Spleen (tissue), 11 donors: ENCODE measurements around the gene SLC27A2. TPM values are rescaled to one million over a fixed set of nuclear protein-coding genes. Genes with fewer than 3 reads are reported as not detected.

Source experiments
- DNase-seq: peaks from one replicate; pipeline ENCODE4 v3.0.0-alpha.2; 2020
- H3K27ac ChIP-seq, 8 donors: fragments of 200-600 bp; sonication (generic) in 7 of 8; 1 replicate in 4 of 8; 2 replicates in 4 of 8; pipeline versions ENCODE4 v1.5.0 to v1.8.0; 2016 to 2021; ENCODE audit warnings: inconsistent platforms in 4 of 8, mild to moderate bottlenecking in 4 of 8, moderate library complexity in 1 of 8
- H3K27me3 ChIP-seq, 7 donors: fragments of 200-600 bp; sonication (generic) in 6 of 7; replicated peaks in 1 of 7; 1 replicate in 4 of 7; 2 replicates in 3 of 7; pipeline versions ENCODE4 v1.5.0 to v1.8.0; 2016 to 2021; ENCODE audit warnings: inconsistent platforms in 3 of 7, mild to moderate bottlenecking in 1 of 7
- H3K36me3 ChIP-seq, 6 donors: fragments of 200-600 bp; sonication (generic) in 5 of 6; 1 replicate in 4 of 6; 2 replicates in 2 of 6; pipeline versions ENCODE4 v1.5.0 to v1.8.0; 2016 to 2021; ENCODE audit warnings: inconsistent platforms in 2 of 6
- H3K4me1 ChIP-seq, 6 donors: fragments of 200-600 bp; sonication (generic) in 5 of 6; 1 replicate in 3 of 6; 2 replicates in 3 of 6; pipeline versions ENCODE4 v1.5.0 to v1.8.0; 2016 to 2021; ENCODE audit warnings: inconsistent platforms in 3 of 6
- H3K4me3 ChIP-seq, 8 donors: fragments of 200-600 bp; sonication (generic) in 7 of 8; 1 replicate in 4 of 8; 2 replicates in 4 of 8; pipeline versions ENCODE4 v1.5.0 to v1.8.0; 2016 to 2021; ENCODE audit warnings: inconsistent platforms in 4 of 8, mild to moderate bottlenecking in 4 of 8, moderate library complexity in 2 of 8
- H3K9me3 ChIP-seq, 8 donors: fragments of 200-600 bp; sonication (generic) in 7 of 8; 1 replicate in 4 of 8; 2 replicates in 4 of 8; pipeline versions ENCODE4 v1.5.0 to v1.8.0; 2016 to 2021; ENCODE audit warnings: inconsistent platforms in 4 of 8
- POLR2A ChIP-seq, 3 donors: fragments of 450-650 bp; IDR thresholded peaks; one replicate each; pipeline ENCODE4 v1.5.1; 2017; ENCODE audit warnings: antibody characterized with exemption in 3 of 3, mild to moderate bottlenecking in 1 of 3
- POLR2AphosphoS5 ChIP-seq, 3 donors: sonication (generic); formaldehyde crosslinking; IDR thresholded peaks; one replicate each; pipeline ENCODE4 v1.5.1; 2017; ENCODE audit warnings: antibody characterized with exemption in 3 of 3
- WGBS, 5 donors: extraction: QIAGEN DNeasy Blood & Tissue Kit in 3 of 5; methylation state at CpG; one replicate each; pipeline versions ENCODE4 v1.1.5 to v1.1.7; 2013 to 2018; 5-methylcytosine and 5-hydroxymethylcytosine counted together
- intact Hi-C: fragments of 100-400 bp; cut with DNase I; formaldehyde crosslinking; loops from one replicate; pipeline ENCODE4 v1.15.0; 2023; ENCODE audit warnings: low total_unique reads
- polyA plus RNA-seq, 3 donors: library from polyadenylated mRNA; stranded (reverse); fragments of 200-250 nt; gene quantifications; one replicate each; pipeline ENCODE4 v1.2.1, GENCODE V29; 2013
- total RNA-seq, 7 donors: library from RNA; depleted of rRNA in 3 of 7; stranded (reverse); fragments of >200 nt in 3 of 7; fragmentation: NEBNext Ultra II Directional in 4 of 7; extraction: Animal tissue kit (Norgen Biotek cat#: 25700) in 4 of 7; gene quantifications; one replicate each; pipeline versions ENCODE4 v1.1.0 to v1.2.1, GENCODE V29; 2016 to 2021
- TF ChIP-seq, protein P1 (sequence below), 11 experiments: fragments of 200-600 bp in 7 of 11; fragments of 450-650 bp in 4 of 11; sonication (generic) in 4 of 11; IDR thresholded peaks in 8 of 11; conservative IDR thresholded peaks in 3 of 11; 1 replicate in 7 of 11; 2 replicates in 4 of 11; pipeline versions ENCODE4 v1.4.0 to v1.8.0; 2016 to 2021; ENCODE audit warnings: antibody characterized with exemption in 11 of 11, inconsistent platforms in 4 of 11, mild to moderate bottlenecking in 1 of 11
- donor health status: healthy with polysubstance abuse.
- donor health status: DM: no; HTN: no; CAD: no; lungs with moderate emphysema.
- donor health status: DM: no; HTN: no; CAD: no.
- donor health status: Bipolar disorder and iron deficiency.
- donor health status: healthy.
- donor health status: DM: no; HTN: no; CAD: no.
- donor health status: DM: yes; HTN: yes; CAD: no.

Gene SLC27A2
- total and polyA plus RNA-seq, 10 donors: 0.15 to 1.3 (median 0.39) TPM; not detected in 1

DNA sequence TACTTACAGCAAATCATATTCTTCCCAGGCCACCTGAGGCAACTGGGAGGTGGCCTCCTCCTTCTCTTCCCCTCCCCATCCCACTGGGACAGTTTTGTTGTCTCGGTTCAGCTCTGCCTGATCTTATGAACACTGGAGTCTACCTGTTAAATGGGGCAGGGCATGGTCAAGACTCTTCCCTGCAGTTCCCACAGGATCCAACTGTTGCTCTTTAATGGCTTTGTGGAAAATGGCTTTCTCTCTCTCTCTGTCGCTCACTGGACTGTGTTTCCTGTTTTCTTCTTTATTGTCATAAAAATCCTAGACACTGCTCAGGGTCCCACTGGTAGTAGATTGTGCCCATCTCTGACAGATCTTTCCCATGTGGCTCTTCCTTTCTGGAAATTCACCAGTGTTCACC lies 40.2 kb downstream of the SLC27A2 start:
- H3K36me3 ChIP-seq: peaks cover 0 to 10% (median 0%) of the 10 kb centered on the region in 6 donors
- no peaks in the 10 kb centered on the region for H3K4me1 ChIP-seq
- intact Hi-C loops: no loop called here
- no peak overlapping the region for H3K27ac ChIP-seq
- TF ChIP-seq, protein P1, sequence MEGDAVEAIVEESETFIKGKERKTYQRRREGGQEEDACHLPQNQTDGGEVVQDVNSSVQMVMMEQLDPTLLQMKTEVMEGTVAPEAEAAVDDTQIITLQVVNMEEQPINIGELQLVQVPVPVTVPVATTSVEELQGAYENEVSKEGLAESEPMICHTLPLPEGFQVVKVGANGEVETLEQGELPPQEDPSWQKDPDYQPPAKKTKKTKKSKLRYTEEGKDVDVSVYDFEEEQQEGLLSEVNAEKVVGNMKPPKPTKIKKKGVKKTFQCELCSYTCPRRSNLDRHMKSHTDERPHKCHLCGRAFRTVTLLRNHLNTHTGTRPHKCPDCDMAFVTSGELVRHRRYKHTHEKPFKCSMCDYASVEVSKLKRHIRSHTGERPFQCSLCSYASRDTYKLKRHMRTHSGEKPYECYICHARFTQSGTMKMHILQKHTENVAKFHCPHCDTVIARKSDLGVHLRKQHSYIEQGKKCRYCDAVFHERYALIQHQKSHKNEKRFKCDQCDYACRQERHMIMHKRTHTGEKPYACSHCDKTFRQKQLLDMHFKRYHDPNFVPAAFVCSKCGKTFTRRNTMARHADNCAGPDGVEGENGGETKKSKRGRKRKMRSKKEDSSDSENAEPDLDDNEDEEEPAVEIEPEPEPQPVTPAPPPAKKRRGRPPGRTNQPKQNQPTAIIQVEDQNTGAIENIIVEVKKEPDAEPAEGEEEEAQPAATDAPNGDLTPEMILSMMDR (IDR thresholded peaks at IDR 0.05 in 8 of 11, conservative IDR thresholded peaks at IDR 0.05 in 3 of 11): no peak
- TF ChIP-seq POLR2A (IDR thresholded peaks at IDR 0.05) (no peak), POLR2AphosphoS5 (IDR thresholded peaks at IDR 0.05) (no peak)
- no peaks in the 10 kb centered on the region for H3K9me3 ChIP-seq
- 70 to 96% (median 78%) methylated on average over 2 of the region's 2 CpGs for WGBS, 5 donors
- H3K27me3 ChIP-seq: no peaks in the 10 kb centered on the region
- H3K4me3 ChIP-seq: no peak overlapping the region
- no peak for DNase-seq

DNA sequence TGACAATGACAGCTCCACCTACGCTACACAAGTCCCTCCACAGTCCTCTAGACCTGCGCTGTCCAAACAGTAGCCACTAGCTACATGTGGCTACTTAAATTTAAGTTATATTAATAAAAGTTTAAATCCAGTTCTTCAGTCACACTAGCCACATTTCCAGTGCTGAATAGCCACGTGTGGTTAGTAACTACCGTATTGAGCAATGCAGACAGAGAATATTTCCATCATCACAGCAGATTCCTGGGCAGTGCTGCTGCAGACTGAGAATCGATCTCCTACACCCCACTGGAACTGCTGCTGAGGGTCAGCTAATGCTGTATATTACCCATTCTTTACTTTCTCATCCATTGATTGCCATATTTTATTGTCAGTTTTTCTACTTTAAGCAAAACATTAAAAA lies 42.6 kb downstream of the SLC27A2 start:
- 77 to 88% (median 79%) methylated on average over 5 of the region's 5 CpGs for WGBS, 5 donors
- Histone ChIP-seq H3K9me3 (no peaks in the 10 kb centered on the region), H3K27me3 (no peaks in the 10 kb centered on the region), H3K4me1 (no peaks in the 10 kb centered on the region), H3K36me3 (peaks cover 0 to 19% (median 0%) of the 10 kb centered on the region in 6 donors), H3K4me3 (no peak overlapping the region), H3K27ac (no peak overlapping the region)
- intact Hi-C loops: no loop called here
- DNase-seq: no peak
- TF ChIP-seq POLR2A (IDR thresholded peaks at IDR 0.05) (no peak), POLR2AphosphoS5 (IDR thresholded peaks at IDR 0.05) (no peak)
- TF ChIP-seq, protein P1 (IDR thresholded peaks at IDR 0.05 in 8 of 11, conservative IDR thresholded peaks at IDR 0.05 in 3 of 11): no peak

DNA sequence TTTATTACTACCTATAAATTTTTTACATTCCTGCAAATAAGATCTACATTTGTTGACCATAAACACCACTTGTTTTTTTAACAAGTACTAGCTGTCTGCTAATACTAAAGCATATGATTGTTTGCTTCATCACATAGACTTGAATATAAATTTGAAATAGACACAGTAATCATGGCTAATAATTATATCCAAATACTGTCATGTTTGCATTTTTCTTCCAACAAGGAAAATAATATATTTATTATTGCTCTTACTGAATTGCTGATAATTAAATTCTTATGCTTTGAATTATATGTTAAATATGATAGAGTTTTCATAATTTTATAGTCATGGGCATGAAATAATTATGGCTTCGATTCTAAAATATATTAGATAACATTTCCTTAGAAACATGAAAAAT lies 43.1 kb downstream of the SLC27A2 start:
- TF ChIP-seq, protein P1 (IDR thresholded peaks at IDR 0.05 in 8 of 11, conservative IDR thresholded peaks at IDR 0.05 in 3 of 11): no peak
- TF ChIP-seq POLR2AphosphoS5 (IDR thresholded peaks at IDR 0.05) (no peak), POLR2A (IDR thresholded peaks at IDR 0.05) (no peak)
- DNase-seq: no peak
- Histone ChIP-seq H3K4me1 (no peaks in the 10 kb centered on the region), H3K27me3 (no peaks in the 10 kb centered on the region), H3K36me3 (peaks cover 0 to 22% (median 0%) of the 10 kb centered on the region in 6 donors), H3K9me3 (no peaks in the 10 kb centered on the region), H3K4me3 (no peak overlapping the region), H3K27ac (no peak overlapping the region)
- 88 to 96% (median 93%) methylated on average over 1 of the region's 1 CpG for WGBS, 5 donors
- intact Hi-C loops: no loop called here

DNA sequence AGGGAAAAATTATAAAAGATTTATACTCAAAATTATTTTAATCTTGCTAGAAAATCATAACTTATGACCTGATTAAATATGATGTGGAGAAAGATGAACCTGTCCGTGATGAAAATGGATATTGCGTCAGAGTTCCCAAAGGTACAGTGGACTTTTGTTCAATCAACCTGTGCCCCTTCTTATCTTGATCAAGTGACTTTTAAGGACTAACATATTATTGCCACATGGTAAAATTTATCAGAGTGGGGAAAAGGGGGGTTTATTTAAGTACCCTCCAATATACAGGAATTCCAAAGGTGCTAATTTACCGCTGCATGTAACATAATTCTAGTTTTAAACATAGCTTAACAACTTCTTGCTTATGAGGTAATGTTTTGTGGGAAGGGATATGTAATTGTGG lies 43.9 kb downstream of the SLC27A2 start:
- no peak for DNase-seq
- Histone ChIP-seq H3K4me1 (no peaks in the 10 kb centered on the region), H3K4me3 (no peak overlapping the region), H3K27ac (no peak overlapping the region), H3K27me3 (no peaks in the 10 kb centered on the region), H3K9me3 (no peaks in the 10 kb centered on the region), H3K36me3 (peaks cover 0 to 22% (median 0%) of the 10 kb centered on the region in 6 donors)
- TF ChIP-seq POLR2A (IDR thresholded peaks at IDR 0.05) (no peak), POLR2AphosphoS5 (IDR thresholded peaks at IDR 0.05) (no peak)
- 85 to 96% (median 91%) methylated on average over 3 of the region's 3 CpGs for WGBS, 5 donors
- intact Hi-C loops: no loop called here

DNA sequence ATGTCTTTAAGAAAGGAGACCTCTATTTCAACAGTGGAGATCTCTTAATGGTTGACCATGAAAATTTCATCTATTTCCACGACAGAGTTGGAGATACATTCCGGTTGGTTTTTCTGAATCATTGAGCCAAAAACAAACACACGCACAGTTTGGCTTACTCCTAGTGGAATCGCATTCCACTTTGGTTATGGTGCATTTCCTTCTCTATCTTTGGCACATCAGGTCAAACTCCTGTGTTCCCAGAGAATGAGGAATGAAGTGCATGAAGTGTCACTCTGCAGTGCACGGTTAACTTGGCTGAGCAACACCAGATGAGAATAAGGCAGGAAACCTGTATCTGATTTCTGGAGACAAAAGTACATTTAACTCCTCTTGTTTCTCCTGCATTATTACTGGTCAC lies 45.1 kb downstream of the SLC27A2 start:
- Histone ChIP-seq H3K4me3 (no peak overlapping the region), H3K4me1 (no peaks in the 10 kb centered on the region), H3K36me3 (peaks cover 0 to 22% (median 0%) of the 10 kb centered on the region in 6 donors), H3K27me3 (no peaks in the 10 kb centered on the region), H3K9me3 (no peaks in the 10 kb centered on the region), H3K27ac (no peak overlapping the region)
- no peak for TF ChIP-seq POLR2AphosphoS5 (IDR thresholded peaks at IDR 0.05)
- no peak for TF ChIP-seq POLR2A (IDR thresholded peaks at IDR 0.05)
- TF ChIP-seq, protein P1 (IDR thresholded peaks at IDR 0.05 in 8 of 11, conservative IDR thresholded peaks at IDR 0.05 in 3 of 11): no peak
- intact Hi-C loops: no loop called here
- no peak for DNase-seq
- 91 to 94% (median 92%) methylated on average over 5 of the region's 5 CpGs for whole genome bisulfite sequencing, 5 donors
